ENCODE results near the gene MBOAT2. TPM values are rescaled to one million over a fixed set of nuclear protein-coding genes. Genes with fewer than 3 reads are reported as not detected.

MBOAT2 gene
- total and polyA plus RNA-seq, 7 donors = 0.11 to 3.5 (median 0.83) TPM

DNA sequence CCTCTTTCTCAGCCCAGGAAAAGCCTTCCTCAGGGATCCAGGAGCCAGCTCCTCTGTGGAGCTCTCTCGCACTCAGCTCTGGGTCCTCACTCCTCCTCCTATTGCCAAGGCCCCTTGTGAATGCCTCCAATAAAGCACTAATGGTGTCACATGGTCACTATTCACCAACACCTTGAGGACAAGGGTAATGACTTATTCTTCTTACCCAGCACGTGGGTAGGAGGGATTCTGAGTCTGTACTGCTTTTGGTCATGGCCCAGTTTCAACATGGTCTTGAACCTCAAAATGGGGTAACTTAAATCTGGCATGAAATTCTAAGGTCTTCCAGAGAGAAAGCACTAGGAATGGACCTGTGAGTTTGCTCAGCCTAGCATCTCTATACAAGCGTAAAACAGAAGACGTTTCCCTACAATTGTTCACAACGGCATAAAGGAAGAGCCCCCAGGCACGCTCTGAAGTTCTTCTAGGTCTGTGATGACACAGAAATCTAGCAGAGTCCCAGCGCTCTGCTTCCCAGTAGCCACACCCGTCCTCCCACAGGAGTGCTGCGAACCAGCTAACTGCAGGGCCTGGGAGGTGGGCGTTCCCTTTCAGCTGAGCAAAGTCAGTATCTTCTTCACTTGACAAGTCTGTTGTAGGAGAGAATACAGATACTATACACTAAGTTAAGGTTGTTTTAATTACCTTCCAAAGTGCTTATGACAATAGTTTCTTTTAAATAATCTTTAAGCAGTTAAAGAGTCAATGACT, 151.5 kb downstream of the MBOAT2 start:
- TF ChIP-seq, protein P1, sequence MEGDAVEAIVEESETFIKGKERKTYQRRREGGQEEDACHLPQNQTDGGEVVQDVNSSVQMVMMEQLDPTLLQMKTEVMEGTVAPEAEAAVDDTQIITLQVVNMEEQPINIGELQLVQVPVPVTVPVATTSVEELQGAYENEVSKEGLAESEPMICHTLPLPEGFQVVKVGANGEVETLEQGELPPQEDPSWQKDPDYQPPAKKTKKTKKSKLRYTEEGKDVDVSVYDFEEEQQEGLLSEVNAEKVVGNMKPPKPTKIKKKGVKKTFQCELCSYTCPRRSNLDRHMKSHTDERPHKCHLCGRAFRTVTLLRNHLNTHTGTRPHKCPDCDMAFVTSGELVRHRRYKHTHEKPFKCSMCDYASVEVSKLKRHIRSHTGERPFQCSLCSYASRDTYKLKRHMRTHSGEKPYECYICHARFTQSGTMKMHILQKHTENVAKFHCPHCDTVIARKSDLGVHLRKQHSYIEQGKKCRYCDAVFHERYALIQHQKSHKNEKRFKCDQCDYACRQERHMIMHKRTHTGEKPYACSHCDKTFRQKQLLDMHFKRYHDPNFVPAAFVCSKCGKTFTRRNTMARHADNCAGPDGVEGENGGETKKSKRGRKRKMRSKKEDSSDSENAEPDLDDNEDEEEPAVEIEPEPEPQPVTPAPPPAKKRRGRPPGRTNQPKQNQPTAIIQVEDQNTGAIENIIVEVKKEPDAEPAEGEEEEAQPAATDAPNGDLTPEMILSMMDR (IDR thresholded peaks at IDR 0.05) = no peak
- DNase-seq (no peak), ATAC-seq (no peak)

GRCh38 chr2:8850845-8851487, 152.5 kb downstream of the MBOAT2 start:
- no peaks in the 10 kb centered on the region for H3K36me3 ChIP-seq (ENCODE audit: insufficient read depth in 1 of 2, low read depth in 1 of 2)
- H3K4me1 ChIP-seq = no peaks in the 10 kb centered on the region
- no peak overlapping the region for H3K4me3 ChIP-seq
- no peaks in the 10 kb centered on the region for H3K9me3 ChIP-seq
- ATAC-seq (no peak), DNase-seq (no peak)
- intact Hi-C loops (cut with DNase I) = no loop called here
- TF ChIP-seq, protein P1 (IDR thresholded peaks at IDR 0.05) = no peak
- peaks cover 0 to 3% (median 2%) of the 10 kb centered on the region in 3 donors for H3K27me3 ChIP-seq (ENCODE audit: insufficient read depth in 3 of 3, low read length in 2 of 3)
- no peak overlapping the region for H3K27ac ChIP-seq
- 56 to 81% (median 63%) methylated on average over 8 of the region's 8 CpGs for WGBS, 3 donors

More for the DNA sequence above, 151.5 kb downstream of the MBOAT2 start:
- H3K4me1 ChIP-seq = no peaks in the 10 kb centered on the region
- 69 to 77% (median 70%) methylated on average over 10 of the region's 10 CpGs for WGBS, 3 donors
- peaks cover 0 to 2% (median 0%) of the 10 kb centered on the region in 3 donors for H3K27me3 ChIP-seq (ENCODE audit: insufficient read depth in 3 of 3, low read length in 2 of 3)
- H3K27ac ChIP-seq = no peak overlapping the region
- H3K36me3 ChIP-seq (ENCODE audit: insufficient read depth in 1 of 2, low read depth in 1 of 2) = no peaks in the 10 kb centered on the region
- H3K9me3 ChIP-seq = no peaks in the 10 kb centered on the region
- no peak overlapping the region for H3K4me3 ChIP-seq
- intact Hi-C loops (cut with DNase I) = no loop called here

DNA sequence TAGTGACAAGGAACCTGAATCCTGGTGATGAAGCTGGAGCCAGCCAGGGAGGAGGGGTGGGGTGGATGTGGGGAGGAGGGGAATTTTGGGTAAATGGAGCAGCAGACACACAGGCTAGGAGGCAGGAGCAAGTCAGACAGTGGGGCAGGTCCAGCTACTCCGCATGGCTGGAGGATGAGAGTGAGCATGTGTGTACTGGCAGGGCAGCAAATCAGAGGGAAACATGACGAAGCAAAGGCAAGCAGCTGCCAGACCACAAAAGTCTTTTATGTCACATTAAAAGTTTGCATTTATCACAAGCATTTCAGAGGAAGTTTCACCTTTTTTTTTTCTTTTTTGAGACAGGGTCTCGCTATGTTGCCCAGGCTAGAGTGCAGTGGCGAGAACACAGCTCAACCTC, 154.2 kb downstream of the MBOAT2 start:
- intact Hi-C loops (cut with DNase I) = no loop called here
- 83 to 88% (median 87%) methylated on average over 4 of the region's 4 CpGs for WGBS, 3 donors
- no peak overlapping the region for H3K27ac ChIP-seq

GRCh38 chr2:8848328-8849100, 155.0 kb downstream of the MBOAT2 start:
- WGBS, 3 donors = 67 to 74% (median 71%) methylated on average over 7 of the region's 7 CpGs
- H3K4me1 ChIP-seq = no peaks in the 10 kb centered on the region

More for the DNA sequence above, 154.2 kb downstream of the MBOAT2 start:
- no peaks in the 10 kb centered on the region for H3K36me3 ChIP-seq (ENCODE audit: insufficient read depth in 1 of 2, low read depth in 1 of 2)
- TF ChIP-seq, protein P1 (IDR thresholded peaks at IDR 0.05) = no peak
- no peaks in the 10 kb centered on the region for H3K9me3 ChIP-seq
- H3K27me3 ChIP-seq (ENCODE audit: insufficient read depth in 3 of 3, low read length in 2 of 3) = peaks cover 0 to 8% (median 0%) of the 10 kb centered on the region in 3 donors
- no peak overlapping the region for H3K4me3 ChIP-seq
- H3K4me1 ChIP-seq = no peaks in the 10 kb centered on the region
- ATAC-seq = no peak
- DNase-seq = no peak

More at GRCh38 chr2:8848328-8849100, 155.0 kb downstream of the MBOAT2 start:
- H3K27ac ChIP-seq = no peak overlapping the region
- H3K27me3 ChIP-seq (ENCODE audit: insufficient read depth in 3 of 3, low read length in 2 of 3) = peaks cover 0 to 8% (median 0%) of the 10 kb centered on the region in 3 donors
- no peaks in the 10 kb centered on the region for H3K9me3 ChIP-seq
- ATAC-seq (no peak), DNase-seq (no peak)
- no peak overlapping the region for H3K4me3 ChIP-seq
- no peaks in the 10 kb centered on the region for H3K36me3 ChIP-seq (ENCODE audit: insufficient read depth in 1 of 2, low read depth in 1 of 2)
- TF ChIP-seq, protein P1 (IDR thresholded peaks at IDR 0.05) = no peak
- intact Hi-C loops (cut with DNase I) = no loop called here
